HCT116 (cell line): Measurements from ENCODE around the gene FGD3. TPM values are rescaled to one million over a fixed set of nuclear protein-coding genes. Genes with fewer than 3 reads are reported as not detected.
"Not testable (repeated sequence)": the region's sequence is repeated elsewhere in the genome, so short reads cannot be mapped to it uniquely, and the experiment has no call there.

ENCODE experiments used
- ATAC-seq: fragments of 200-7000 bp; cut with Tn5 transposase; 2 replicates; pipeline ENCODE4 v1.9.1; 2020; ENCODE audit warnings: mild to moderate bottlenecking, moderate library complexity
- BruUV-seq: library from RNA; stranded (reverse); fragments of 400-500 nt; replicated peaks from 2 replicates; lab custom pipeline; 2021; lab: Mats Ljungman, UMichigan
- CTCF ChIA-PET: fragments of 300-600 bp; sonication (Branson Sonifier 250); formaldehyde crosslinking; loops from one replicate; lab custom pipeline; 2021; ENCODE audit warnings: antibody characterized with exemption; lab: Charles Lee
- POLR2A ChIA-PET: fragments of 300-600, 350-600 bp; sonication (Branson Sonifier 250); formaldehyde crosslinking; loops from one replicate; lab custom pipeline; 2021; ENCODE audit warnings: antibody characterized with exemption; lab: Charles Lee
- RAD21 ChIA-PET, 2 experiments: fragments of 300-600 bp; sonication (Branson Sonifier 250); formaldehyde crosslinking; loops; one replicate each; lab custom pipeline; 2023; ENCODE audit warnings: low total read pairs in 2 of 2; ENCODE audit not compliant: uncharacterized antibody in 2 of 2, unreplicated experiment in 2 of 2, low non-redundant PET in 1 of 2; lab: Charles Lee
- DNase-seq: peaks from one replicate; pipeline ENCODE4 v3.0.0-alpha.2; 2010; ENCODE audit warnings: low read depth, low spot score
- H2AFZ ChIP-seq: fragments of 200-600 bp; shearing (Covaris generic), sonication (generic); 2 replicates; pipeline ENCODE4 v1.6.1; 2017; ENCODE audit warnings: low read depth, mixed run types, mixed read lengths, antibody characterized with exemption, low read length; ENCODE audit not compliant: poor library complexity, severe bottlenecking
- H3K27ac ChIP-seq: 2 replicates; pipeline ENCODE4 v1.5.1; 2012; ENCODE audit warnings: low read depth, low read length
- H3K27me3 ChIP-seq: fragments of 200-600 bp; sonication (generic); 2 replicates; pipeline ENCODE4 v1.6.1; 2016; ENCODE audit warnings: mixed run types, low read length, mixed read lengths; ENCODE audit not compliant: insufficient read depth
- H3K36me3 ChIP-seq, 2 experiments: fragments of 200-500 bp in 1 of 2; fragments of 200-600 bp in 1 of 2; sonication (Bioruptor generic) in 1 of 2; sonication (generic) in 1 of 2; 2 replicates each; pipeline versions ENCODE4 v1.5.1 to v1.6.1; 2014 to 2016; ENCODE audit warnings: low read length in 2 of 2, inconsistent platforms in 1 of 2, mixed read lengths in 1 of 2, mixed run types in 1 of 2; ENCODE audit not compliant: insufficient read depth in 2 of 2, control insufficient read depth in 1 of 2
- H3K4me1 ChIP-seq, 2 experiments: fragments of 200-600 bp in 1 of 2; sonication (generic) in 1 of 2; 2 replicates each; pipeline versions ENCODE4 v1.5.1 to v1.6.1; 2012 to 2017; ENCODE audit warnings: low read length in 2 of 2, inconsistent platforms in 1 of 2, mild to moderate bottlenecking in 1 of 2, mixed read lengths in 1 of 2, mixed run types in 1 of 2, moderate library complexity in 1 of 2; ENCODE audit not compliant: insufficient read depth in 2 of 2, control insufficient read depth in 1 of 2
- H3K4me2 ChIP-seq: fragments of 200-600 bp; sonication (generic); 2 replicates; pipeline ENCODE4 v1.6.1; 2017; ENCODE audit warnings: mixed run types, low read length, mixed read lengths
- H3K4me3 ChIP-seq, 2 experiments: fragments of 200-600 bp in 1 of 2; sonication (generic) in 1 of 2; replicated peaks in 1 of 2; 2 replicates each; pipeline ENCODE4 v1.5.1; 2011 to 2016; ENCODE audit warnings: low read length in 2 of 2, control low read depth in 1 of 2, low read depth in 1 of 2, mild to moderate bottlenecking in 1 of 2, mixed read lengths in 1 of 2, mixed run types in 1 of 2
- H3K79me2 ChIP-seq: fragments of 200-600 bp; sonication (generic); 2 replicates; pipeline ENCODE4 v1.6.1; 2017; ENCODE audit warnings: mild to moderate bottlenecking, mixed run types, low read length, moderate library complexity, mixed read lengths; ENCODE audit not compliant: insufficient read depth
- H3K9ac ChIP-seq: fragments of 200-600 bp; sonication (generic); 2 replicates; pipeline ENCODE4 v1.6.1; 2016; ENCODE audit warnings: low read length, mixed read lengths
- H3K9me2 ChIP-seq: fragments of 200-600 bp; sonication (generic), shearing (Covaris generic); 2 replicates; pipeline ENCODE4 v1.6.1; 2017; ENCODE audit warnings: mixed run types, mild to moderate bottlenecking, moderate library complexity; ENCODE audit not compliant: insufficient read depth
- H3K9me3 ChIP-seq, 2 experiments: fragments of 200-500 bp in 1 of 2; fragments of 200-600 bp in 1 of 2; sonication (Bioruptor generic) in 1 of 2; sonication (generic) in 1 of 2; 2 replicates each; pipeline ENCODE4 v1.6.1; 2014 to 2017; ENCODE audit warnings: low read length in 2 of 2, mixed read lengths in 2 of 2, inconsistent platforms in 1 of 2, low read depth in 1 of 2, mild to moderate bottlenecking in 1 of 2, mixed run types in 1 of 2, moderate library complexity in 1 of 2; ENCODE audit not compliant: control insufficient read depth in 1 of 2, insufficient read depth in 1 of 2
- H4K20me1 ChIP-seq: fragments of 200-600 bp; sonication (generic), shearing (Covaris generic); 2 replicates; pipeline ENCODE4 v1.6.1; 2017; ENCODE audit warnings: mixed run types, mild to moderate bottlenecking, moderate library complexity; ENCODE audit not compliant: insufficient read depth
- ATF3 ChIP-seq: IDR thresholded peaks from 2 replicates; pipeline ENCODE4 v1.6.1; 2012
- RAD21 ChIP-seq: IDR thresholded peaks from 2 replicates; pipeline ENCODE4 v1.6.1; 2012; ENCODE audit warnings: low read depth, mild to moderate bottlenecking
- intact Hi-C: fragments of 100-400 bp; cut with micrococcal nuclease; formaldehyde crosslinking; loops from 2 replicates; pipeline ENCODE4 v1.10.0; 2022
- total RNA-seq: library from RNA; stranded (reverse); gene quantifications from one replicate; pipeline ENCODE4 v1.2.1, GENCODE V29; 2021; ENCODE audit not compliant: unreplicated experiment

Gene FGD3
- total RNA-seq, 1 experiment from 2014 or later = 3.3 TPM

GRCh38 chr9:93013856-93014582 is 66.7 kb downstream of the FGD3 start:
- Histone ChIP-seq H3K27me3 (no peaks in the 10 kb centered on the region), H3K4me3 (no peak overlapping the region), H3K79me2 (no peaks in the 10 kb centered on the region), H3K9ac (no peak overlapping the region), H4K20me1 (no peaks in the 10 kb centered on the region), H3K9me3 (no peaks in the 10 kb centered on the region), H3K4me2 (no peak overlapping the region), H3K9me2 (no peaks in the 10 kb centered on the region), H2AFZ (no peak overlapping the region), H3K27ac (no peak overlapping the region; the same call in 1 of the 2 replicates), H3K4me1 (no peaks in the 10 kb centered on the region), H3K36me3 (no peaks in the 10 kb centered on the region)
- intact Hi-C loops = no loop called here
- no peak for ATAC-seq
- CTCF ChIA-PET = interaction anchor here (3.9 kb wide), 1 partner anchor 11 kb away, joined by 16 read pairs; no protein-coding TSS in a partner anchor
- no TSS peak for BruUV-seq
- POLR2A ChIA-PET = interaction anchor here (0.9 kb wide), 1 partner anchor 31 kb away, joined by 3 read pairs; no protein-coding TSS in a partner anchor
- RAD21 ChIA-PET = no interaction called here
- DNase-seq = no peak
- no peak for TF ChIP-seq ATF3
- no peak for TF ChIP-seq RAD21

DNA sequence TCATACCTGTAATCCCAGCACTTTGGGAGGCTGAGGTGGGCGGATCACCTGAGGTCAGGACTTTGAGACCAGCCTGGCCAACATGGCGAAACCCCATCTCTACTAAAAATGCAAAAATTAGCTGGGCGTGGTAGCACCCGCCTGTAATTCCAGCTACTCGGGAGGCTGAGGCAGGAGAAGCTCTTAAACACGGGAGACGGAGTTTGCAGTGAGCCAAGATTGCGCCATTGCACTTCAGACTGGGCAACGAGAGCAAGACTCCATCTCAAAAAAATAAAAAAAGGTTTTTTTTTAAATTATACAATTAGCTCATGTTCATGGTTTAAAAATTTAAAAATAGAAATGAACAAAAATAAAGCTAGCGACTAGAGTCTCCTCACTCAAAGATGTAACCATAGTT is 67.9 kb downstream of the FGD3 start:
- H3K36me3 ChIP-seq, BruUV-seq: not testable (repeated sequence)
- CTCF ChIA-PET = interaction anchor here (3.9 kb wide), 1 partner anchor 12 kb away, joined by 16 read pairs; no protein-coding TSS in a partner anchor

More for the DNA sequence above, 67.9 kb downstream of the FGD3 start:
- ATAC-seq, H3K4me2 ChIP-seq, H3K79me2 ChIP-seq, DNase-seq, H3K27me3 ChIP-seq, H3K4me3 ChIP-seq, RAD21 ChIA-PET, intact Hi-C loops, H3K9me3 ChIP-seq, H4K20me1 ChIP-seq, H3K4me1 ChIP-seq, H2AFZ ChIP-seq, H3K9me2 ChIP-seq, H3K9ac ChIP-seq, H3K27ac ChIP-seq: not testable (repeated sequence)
- POLR2A ChIA-PET = interaction anchor here (1.3 kb wide), 1 partner anchor 11 kb away, joined by 3 read pairs; no protein-coding TSS in a partner anchor
